GM19467 (cell line): ENCODE measurements around the gene KSR1.
"Not testable (repeated sequence)": the region's sequence is repeated elsewhere in the genome, so short reads cannot be mapped to it uniquely, and the experiment has no call there.

ENCODE experiments used
- ATAC-seq: cut with Tn5 transposase; IDR thresholded peaks from one replicate; pipeline ENCODE4 v1.9.1; 2021; ENCODE audit warnings: mild to moderate bottlenecking, moderate library complexity; ENCODE audit not compliant: unreplicated experiment

Gene KSR1

GRCh38 chr17:27452828-27453227 lies 3.4 kb upstream of the KSR1 start:
- no peak for ATAC-seq

- no peak for ATAC-seq
Measured at GRCh38 chr17:27453471-27453870, 2.8 kb upstream of the KSR1 start.

GRCh38 chr17:27454089-27454488 lies 2.2 kb upstream of the KSR1 start:
- no peak for ATAC-seq

GRCh38 chr17:27455236-27455913 lies 873 bp upstream of the KSR1 start:
- no peak for ATAC-seq

GRCh38 chr17:27456681-27457359 lies 572 bp downstream of the KSR1 start:
- no peak for ATAC-seq

GRCh38 chr17:27457360-27457715 lies 1.1 kb downstream of the KSR1 start:
- no peak for ATAC-seq

- ATAC-seq = no peak
Measured at GRCh38 chr17:27457731-27458523, 1.7 kb downstream of the KSR1 start.

- no peak for ATAC-seq
Measured at GRCh38 chr17:27458524-27458908, 2.3 kb downstream of the KSR1 start.

GRCh38 chr17:27459433-27459832 lies 3.2 kb downstream of the KSR1 start:
- no peak for ATAC-seq

- ATAC-seq = no peak
Measured at GRCh38 chr17:27460196-27460725, 4.0 kb downstream of the KSR1 start.

GRCh38 chr17:27461192-27461859 lies 5.1 kb downstream of the KSR1 start:
- no peak for ATAC-seq

- no peak for ATAC-seq
Measured at GRCh38 chr17:27462149-27462548, 5.9 kb downstream of the KSR1 start.

- ATAC-seq = no peak
Measured at GRCh38 chr17:27462714-27463113, 6.5 kb downstream of the KSR1 start.

- ATAC-seq = no peak
Measured at GRCh38 chr17:27463235-27463677, 7.0 kb downstream of the KSR1 start.

GRCh38 chr17:27464019-27464418 lies 7.8 kb downstream of the KSR1 start:
- not testable (repeated sequence) for ATAC-seq

- ATAC-seq = no peak
Measured at GRCh38 chr17:27464431-27464830, 8.2 kb downstream of the KSR1 start.

- ATAC-seq = not testable (repeated sequence)
Measured at GRCh38 chr17:27465875-27466274, 9.6 kb downstream of the KSR1 start.

GRCh38 chr17:27466376-27466742 lies 10.1 kb downstream of the KSR1 start:
- ATAC-seq = peak; percentile 7

- ATAC-seq = peak; percentile 60
Measured at GRCh38 chr17:27466743-27467375, 10.6 kb downstream of the KSR1 start.

- ATAC-seq = no peak
Measured at GRCh38 chr17:27469256-27469655, 13.0 kb downstream of the KSR1 start.
